GM20431 (cell line): ENCODE results near the gene MYZAP.

ENCODE experiments used
- in situ Hi-C: fragments of 300-500 bp; cut with MseI, MboI; formaldehyde crosslinking; loops from one replicate; pipeline ENCODE4 v1.15.0; 2020; ENCODE audit warnings: low sequenced_read_pairs; ENCODE audit not compliant: unreplicated experiment

MYZAP gene

DNA sequence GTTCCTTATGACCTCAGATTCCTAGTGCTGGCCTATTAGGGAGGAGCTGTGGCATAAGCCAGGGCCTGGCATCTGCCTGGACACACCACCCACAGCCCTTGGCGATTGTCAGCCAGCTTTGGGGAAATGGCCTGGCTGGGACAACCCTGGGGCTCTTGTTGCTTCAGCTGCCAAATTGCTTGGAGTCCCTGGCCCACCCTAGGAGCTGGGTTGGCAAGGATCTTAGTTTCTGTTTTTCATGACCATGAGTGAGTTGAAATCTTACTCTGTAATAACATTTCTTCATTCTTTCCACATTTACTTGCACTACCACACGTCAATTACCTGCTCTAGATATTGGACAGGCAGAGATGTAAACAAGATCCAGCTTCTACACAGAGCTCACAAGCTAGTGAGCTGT lies 1.9 kb upstream of the MYZAP start:
- in situ Hi-C loops: no loop called here

DNA sequence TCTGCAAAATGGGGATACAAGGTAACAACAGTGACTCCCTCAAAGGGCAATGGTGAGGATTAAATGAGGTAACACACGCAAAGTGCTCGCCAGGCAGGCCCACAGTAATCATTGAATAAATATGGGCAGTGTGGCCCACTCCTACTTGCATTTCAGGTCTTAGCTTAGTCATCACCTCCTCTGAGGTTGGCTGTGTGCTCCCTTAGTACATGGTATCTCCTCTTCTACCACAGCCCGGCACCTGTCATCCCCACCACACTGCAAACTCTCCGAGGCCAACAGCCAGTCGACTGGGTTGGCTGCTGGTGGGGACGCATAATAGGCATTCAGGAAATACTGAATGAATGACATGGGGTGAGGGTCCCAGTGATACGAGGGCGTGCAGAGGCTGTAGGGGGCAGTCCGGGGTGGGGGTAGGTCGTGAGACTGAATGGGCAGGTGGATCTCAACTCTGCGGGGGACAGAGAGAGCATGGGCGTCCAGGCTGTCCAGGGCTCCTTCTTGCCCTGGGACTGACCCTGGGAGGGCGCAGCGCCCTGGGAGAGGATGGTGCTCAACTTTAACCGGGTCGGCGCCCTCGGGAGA lies 375 bp upstream of the MYZAP start:
- in situ Hi-C loops: no loop called here

DNA sequence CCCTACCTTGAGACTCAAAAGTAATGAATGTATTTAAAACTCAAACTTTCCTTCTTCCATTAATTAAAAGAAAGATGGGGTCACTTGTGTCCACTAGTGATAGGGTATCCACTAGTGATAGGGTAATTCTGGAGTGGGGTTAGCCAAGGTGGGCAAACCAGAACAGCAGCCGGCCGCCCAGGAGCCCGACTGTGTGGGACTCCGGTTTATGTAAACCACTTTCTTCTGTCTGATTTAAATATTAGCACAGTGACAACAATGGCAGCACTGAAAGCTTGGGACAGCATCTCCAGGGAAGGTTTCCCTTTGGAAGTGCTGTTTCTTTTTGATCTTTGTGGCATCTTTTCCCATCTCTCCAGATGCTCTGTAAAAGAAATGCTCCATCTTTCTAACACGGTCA lies 722 bp downstream of the MYZAP start:
- in situ Hi-C loops: no loop called here

DNA sequence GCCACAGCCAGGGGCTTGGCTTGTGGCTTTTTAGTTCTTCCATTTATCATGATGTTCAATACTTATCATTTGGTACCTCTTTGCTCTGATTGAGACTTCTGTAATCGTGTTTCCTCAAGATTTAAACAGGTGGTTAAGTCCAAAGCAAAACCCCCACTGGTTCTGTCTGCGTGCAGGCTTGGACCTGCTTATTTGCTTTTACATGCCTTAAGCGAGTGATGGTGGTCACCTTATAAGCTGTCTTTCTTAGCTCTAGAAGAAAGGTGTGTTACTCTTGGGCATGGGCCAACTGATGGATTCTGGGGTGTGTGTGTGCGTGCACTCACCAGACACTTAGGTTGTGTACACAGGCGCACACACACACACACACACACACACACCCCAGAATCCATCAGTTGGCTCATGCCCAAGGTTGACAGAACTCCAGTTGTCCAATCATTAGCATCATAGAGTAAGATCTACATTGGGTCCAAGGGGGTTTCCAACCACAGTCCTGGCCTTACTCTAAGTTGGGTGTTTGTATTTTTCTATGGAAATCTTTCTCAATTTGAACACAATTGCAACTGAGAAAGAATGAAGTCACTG lies 1.2 kb downstream of the MYZAP start:
- in situ Hi-C loops: no loop called here

DNA sequence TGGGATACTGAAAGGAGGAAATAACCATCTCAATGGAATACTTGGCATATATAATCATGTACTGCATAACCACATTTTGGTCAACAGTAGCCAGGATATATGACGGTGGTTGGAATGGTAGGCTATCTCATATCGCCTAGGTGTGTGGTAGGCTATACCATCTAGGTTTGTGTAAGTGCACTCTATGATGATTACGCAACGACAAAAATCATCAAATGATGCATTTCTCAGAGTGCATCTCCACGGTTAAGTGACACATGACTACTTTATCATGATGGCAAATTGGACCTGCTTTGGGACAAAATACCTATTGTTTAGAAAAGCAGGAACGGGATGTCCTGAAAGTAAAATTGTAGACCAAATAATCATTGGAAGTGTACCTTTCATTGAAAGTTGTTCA lies 2.8 kb downstream of the MYZAP start:
- in situ Hi-C loops: no loop called here

DNA sequence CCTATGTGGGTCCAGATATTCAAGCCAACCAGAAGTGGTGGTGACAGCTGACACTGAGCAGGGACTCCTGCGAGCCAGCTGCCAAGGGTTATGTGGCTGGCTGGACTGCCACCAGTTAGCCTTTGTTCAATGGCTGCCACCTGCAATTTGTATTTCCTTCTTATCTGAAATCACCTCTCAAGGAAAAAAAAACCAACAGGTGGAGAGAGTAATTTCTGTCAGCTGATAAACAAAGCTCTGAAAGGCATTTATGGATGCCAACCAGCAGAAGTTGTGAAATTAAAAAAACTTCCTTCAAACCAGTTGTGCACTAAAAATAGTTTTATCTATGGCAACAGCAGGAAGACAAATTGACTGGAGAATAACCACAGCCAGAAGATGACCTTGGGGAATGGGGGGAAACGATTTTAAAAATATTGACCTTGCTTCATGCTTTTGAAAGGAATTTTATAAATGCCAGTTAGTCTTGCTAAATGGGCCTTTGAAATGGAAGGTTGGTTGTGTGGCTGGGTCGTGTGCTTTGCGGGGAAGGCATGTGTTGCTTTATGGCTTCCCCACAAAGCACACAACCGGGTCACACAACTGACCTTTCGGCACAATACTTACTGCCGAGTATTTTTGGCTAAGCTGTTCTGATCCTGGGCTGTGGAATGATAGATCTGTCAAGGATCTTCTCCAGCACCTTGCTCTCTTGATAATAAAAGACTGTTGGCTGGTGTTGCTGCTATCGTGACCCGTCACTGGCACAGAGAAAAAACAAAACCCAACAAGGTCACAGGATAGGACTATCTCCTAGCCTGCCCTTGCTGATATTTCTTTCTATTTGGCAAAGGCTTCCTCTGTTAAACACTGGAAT lies 3.5 kb downstream of the MYZAP start:
- in situ Hi-C loops: no loop called here

DNA sequence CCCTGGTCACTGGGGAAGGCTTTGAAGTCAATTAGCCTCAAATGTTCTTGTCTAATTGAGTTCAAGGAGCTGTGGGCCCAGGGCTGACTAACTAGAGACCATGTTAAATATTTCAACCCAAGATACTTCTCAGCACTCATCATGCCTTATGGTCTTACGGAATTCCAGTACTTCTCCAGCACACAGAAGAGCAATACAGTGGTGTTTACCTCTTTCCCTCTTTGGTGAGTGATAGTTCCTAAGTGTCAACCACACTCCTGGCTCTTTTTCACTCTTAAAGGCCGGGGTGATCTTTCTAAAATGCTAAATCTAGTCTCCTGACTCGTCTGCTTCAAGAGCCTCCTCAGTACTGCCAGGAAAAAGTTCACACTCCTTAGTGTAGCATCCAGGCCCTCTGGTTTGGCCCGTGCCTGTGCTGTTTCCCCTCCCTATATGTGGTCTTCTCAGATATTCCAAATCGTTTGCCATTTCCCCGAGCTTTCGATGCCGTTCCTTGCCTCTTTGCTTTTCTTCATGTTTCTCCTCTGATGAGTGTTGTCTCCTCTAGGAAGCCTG lies 4.7 kb downstream of the MYZAP start:
- in situ Hi-C loops: no loop called here

DNA sequence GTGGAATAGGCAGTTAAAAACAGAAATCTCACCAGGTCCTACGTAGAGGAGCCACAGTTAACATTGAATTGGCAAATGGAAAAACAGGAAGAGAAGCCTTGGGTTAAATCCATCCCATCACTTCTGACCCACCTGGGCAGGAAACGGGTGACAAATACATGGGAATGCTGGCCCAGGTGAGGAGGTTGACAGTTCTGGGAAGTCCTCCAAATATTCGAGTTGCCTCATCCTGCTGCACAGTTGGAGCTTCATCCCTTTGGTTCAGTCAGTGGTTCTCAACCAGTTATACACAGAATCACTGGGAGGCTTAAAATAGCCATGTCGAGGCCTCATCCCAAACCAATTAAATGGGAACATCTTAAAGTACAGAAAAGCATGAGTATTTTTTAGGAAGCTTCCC lies 5.3 kb downstream of the MYZAP start:
- in situ Hi-C loops: no loop called here

DNA sequence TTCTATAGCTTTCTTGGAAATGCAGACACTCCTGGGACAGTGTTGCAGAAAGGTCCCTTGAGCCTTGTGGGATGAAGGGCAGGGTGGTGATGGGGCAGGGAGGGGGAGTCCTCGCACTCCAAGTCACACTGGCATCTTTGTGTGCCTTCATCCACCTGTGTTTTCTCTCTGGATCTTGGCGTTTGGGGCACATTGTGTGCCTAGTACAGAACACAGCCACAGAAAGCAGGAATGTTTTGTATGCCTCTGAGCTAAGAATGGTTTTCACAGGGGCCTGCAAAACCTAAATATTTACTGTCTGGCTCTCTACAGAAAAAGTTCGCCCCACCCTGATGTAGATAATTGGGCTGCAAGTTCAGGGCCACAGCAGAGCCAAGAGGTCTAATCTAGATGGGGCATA lies 5.7 kb downstream of the MYZAP start:
- in situ Hi-C loops: no loop called here

DNA sequence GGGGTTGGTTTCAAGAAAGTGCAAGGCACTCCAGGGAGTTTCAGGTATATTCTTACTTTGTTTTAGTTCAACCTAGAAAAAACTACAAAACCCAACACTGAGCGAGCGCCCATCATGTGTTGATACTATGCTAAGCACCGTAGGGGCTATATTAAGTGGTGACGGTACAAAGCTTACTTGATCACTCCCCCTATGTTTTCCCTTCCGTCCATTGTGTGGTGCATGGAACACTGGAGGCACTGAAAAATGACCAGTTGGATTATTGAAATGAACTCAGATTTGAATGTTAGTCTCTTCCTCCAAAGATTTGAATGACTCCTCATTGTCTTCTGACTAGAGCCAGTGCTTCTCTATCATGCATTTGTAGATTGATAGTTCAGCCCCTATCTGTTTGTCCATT lies 6.6 kb downstream of the MYZAP start:
- in situ Hi-C loops: no loop called here

DNA sequence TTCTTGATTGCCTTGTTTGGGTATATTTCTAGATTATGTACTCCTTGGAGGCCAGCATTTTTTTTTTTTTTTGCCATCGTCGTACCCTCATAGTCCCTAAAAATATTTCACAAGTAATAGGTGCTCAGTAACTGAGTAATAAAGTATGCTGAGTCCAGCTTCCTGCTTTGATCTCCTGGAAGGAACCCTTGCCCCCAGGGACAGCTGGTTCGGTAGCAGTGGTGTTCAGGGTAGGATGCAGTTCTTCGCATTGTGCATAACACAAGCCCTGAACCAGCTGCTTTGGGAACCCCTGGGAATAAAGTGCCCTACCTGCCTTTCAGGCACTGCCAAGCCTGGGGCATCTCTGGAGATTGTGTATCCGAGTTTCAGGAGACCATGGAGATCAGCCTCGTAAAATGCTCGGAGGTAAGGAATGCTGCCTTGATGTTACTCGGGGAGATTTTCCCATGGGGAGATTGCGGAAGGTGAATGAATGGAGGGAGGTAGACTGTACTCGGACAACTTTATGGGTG lies 7.6 kb downstream of the MYZAP start:
- in situ Hi-C loops: no loop called here

DNA sequence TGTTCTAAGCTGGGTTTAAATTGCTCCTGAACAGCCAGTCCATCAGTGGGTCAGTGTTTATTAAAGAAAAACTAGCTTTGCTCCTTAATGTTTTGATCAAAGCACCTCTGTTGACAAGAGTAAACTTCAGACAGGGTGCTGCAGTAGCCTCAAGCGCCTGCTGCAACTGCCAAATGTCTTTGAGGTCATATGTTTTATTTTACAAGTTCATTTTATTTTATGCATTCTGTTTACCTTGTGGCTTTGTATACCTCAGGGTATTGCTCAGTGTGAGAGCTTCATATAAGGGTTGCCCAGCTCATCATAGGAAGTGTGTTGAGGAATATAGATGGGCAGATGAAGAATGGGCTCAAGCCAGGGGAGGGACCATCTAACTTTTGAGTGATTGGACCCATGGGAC lies 8.5 kb downstream of the MYZAP start:
- in situ Hi-C loops: loop anchor here (25.0 kb wide), 1 partner anchor 88 kb away; no protein-coding TSS in a partner anchor

DNA sequence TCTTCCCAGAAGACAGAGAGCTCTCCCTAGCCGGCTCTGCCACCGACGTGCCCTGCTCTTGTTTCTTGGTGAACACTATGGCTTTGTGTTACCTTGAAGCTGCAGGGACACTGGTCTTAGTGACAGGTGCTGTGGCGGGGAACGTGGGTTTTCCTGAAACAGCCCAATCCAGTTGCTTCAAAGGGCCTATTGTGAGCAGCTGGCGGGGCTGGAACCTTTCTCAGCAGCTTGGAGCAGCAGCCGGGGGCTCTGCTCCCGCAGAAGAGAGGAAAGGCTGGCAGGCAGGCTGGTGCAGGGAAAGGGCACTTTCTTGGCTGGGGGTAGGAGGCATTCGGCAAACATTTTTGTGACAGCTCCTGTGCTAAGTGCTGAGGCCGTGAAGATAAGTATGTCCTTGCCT lies 12.8 kb downstream of the MYZAP start:
- in situ Hi-C loops: loop anchor here (25.0 kb wide), 1 partner anchor 92 kb away; no protein-coding TSS in a partner anchor

DNA sequence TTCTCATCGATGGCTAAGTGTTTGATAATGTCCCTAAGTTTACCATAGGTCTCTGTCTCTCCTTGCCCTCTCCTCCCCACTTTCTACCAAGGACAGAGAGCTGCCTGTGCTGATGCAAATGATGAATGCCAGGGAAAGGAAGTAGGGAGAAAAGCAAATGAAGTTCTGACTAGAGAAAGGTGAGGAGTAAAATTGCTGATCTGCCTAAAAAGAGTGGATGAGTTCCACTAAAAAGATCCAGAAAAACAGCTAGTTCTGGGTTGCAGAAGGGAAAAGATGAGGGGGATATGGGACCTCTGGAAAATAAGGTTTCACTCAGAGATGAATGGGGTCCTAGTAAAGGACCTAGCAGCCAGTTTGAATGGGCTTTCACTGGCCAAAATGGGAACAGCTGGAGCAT lies 13.8 kb downstream of the MYZAP start:
- in situ Hi-C loops: loop anchor here (25.0 kb wide), 1 partner anchor 93 kb away; no protein-coding TSS in a partner anchor

DNA sequence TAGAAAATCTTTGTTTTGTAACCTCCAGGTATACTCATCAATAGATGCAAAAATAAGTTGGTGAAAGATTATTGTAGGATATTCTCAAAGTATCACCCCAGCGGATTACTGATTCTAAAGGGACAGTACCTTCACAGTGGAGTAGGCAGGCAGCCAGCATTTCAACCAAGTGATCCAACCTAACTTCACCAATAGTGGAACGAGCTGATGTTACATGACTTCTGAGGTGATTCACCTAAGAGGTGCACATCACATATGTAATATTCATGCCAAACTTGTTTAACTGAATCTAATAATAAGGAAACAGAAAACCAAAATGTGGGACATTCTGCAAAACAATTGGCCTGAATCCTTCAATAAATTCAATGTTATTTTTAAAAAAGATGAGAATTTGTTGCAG lies 14.3 kb downstream of the MYZAP start:
- in situ Hi-C loops: loop anchor here (25.0 kb wide), 1 partner anchor 94 kb away; no protein-coding TSS in a partner anchor

DNA sequence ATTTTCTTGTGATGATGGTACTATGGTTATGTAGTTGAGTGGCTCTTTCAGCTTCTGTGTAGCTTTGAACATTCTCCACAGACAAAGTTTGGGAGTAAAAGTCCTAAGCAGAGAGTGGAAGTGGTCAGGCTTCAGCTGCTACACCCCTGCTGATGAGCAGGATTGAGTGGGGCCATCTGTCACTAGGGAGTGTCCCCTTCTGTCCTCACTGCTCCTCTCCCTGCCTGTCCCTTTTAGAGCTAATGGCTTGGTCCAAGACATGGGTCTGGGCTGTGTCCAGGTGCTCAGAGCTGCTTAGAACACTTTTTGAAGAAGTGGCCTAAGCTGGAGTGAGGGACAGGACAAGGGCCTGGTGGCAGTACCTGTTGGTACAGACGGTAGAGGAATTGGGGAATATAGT lies 15.1 kb downstream of the MYZAP start:
- in situ Hi-C loops: loop anchor here (25.0 kb wide), 1 partner anchor 95 kb away; no protein-coding TSS in a partner anchor

DNA sequence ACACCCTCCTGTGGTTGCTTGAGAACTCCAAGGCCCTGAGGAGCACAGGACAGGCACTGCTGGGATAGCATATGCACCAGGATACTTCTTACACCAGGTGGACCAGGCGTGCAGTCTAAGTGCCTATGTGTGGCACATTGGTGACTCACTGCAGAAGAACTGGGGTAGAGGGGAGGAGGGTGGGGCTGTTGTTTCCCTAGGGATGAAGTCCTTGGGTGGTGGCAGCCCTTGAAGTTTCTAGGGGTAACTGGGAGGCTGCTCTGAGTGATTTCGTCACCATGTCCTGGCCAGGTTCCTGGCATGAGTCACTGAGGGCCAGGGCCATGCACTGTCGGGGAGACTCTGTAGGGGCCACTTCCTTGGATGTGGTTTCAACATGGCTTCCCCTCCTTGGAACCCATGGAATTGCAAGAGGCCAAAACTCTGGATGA lies 15.9 kb downstream of the MYZAP start:
- in situ Hi-C loops: loop anchor here (25.0 kb wide), 1 partner anchor 95 kb away; no protein-coding TSS in a partner anchor

DNA sequence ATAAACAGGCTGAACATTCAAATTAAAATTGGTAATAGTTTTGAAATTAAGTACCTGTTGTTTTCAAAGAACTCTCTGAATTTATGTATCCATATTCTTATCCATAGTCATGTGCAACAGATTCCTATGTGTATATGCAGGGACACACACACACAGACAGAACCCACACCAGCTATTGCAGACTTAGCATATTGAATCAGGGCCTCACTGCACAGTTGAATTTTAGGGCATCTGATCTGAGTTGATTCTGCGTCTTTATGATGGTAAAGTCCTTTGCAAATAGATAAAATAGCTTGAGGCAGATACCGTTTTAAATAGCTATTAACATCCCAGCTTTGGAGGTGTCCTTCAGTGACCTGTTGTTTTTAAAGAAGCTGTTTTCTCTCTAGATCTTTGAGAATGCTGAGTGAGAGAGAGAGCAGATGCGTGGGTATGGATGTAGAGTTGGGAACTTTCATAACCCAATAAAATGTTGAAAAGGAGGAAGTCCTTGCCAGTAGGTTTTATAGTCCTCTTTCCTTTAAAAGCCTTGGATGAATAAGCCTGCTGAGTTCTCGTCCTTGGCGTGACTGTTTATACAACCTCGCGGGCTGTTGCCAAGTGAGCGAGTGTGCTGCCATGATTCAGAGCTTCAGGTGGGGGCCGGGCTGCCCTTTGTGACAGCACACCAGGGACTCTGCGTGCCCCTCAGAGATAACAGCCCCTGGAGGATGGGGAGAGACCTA lies 18.3 kb downstream of the MYZAP start:
- in situ Hi-C loops: loop anchor here (25.0 kb wide), 1 partner anchor 98 kb away; no protein-coding TSS in a partner anchor

DNA sequence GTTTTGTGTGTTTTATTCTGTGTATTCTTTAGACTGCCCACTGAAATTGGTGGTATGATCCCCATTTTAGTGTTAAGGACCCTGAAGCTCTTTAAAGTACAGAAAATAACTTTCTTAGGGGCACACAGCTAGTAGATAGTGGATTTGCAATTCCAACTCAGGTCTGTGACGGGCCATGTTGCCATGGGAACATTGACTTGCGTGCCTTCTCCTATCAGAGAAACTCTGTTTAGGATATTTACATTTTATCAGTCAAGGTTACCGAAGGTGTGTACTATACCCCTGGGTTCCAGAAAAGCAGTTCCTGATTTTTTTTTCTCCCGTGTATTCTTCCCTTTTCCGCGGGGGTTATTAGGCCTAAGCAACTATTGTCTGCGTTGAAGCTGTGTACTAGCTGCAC lies 19.4 kb downstream of the MYZAP start:
- in situ Hi-C loops: loop anchor here (25.0 kb wide), 1 partner anchor 99 kb away; no protein-coding TSS in a partner anchor

DNA sequence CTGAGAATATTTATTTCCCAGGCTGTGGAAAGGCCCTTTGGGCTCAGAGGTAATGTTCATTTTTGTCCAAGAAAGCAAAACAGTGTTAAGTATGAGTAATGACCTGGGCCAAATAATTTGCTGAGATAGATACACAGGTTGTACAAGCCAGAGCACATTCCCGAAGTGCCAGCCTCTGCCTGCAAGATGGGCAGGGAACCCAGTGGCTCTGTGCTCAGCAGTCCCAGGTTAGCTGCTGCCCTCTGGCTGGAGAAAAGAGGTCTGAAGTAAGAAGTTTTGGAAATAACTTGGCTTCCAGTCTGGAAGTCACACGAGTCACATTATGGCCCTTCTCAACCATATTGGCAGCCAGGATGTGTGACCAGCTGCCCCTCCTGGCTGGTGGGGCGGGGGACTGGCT lies 20.2 kb downstream of the MYZAP start:
- in situ Hi-C loops: loop anchor here (25.0 kb wide), 1 partner anchor 100 kb away; no protein-coding TSS in a partner anchor
